IMR-90 (cell line): Measurements from ENCODE around the gene ANXA3. TPM values are rescaled to one million over a fixed set of nuclear protein-coding genes. Genes with fewer than 3 reads are reported as not detected.

Experiments used
- ATAC-seq: fragments of 200-7000 bp; cut with Tn5 transposase; 2 replicates; pipeline ENCODE4 v1.9.1; 2020; ENCODE audit warnings: low read depth, mild to moderate bottlenecking, moderate library complexity
- BruUV-seq: library from RNA; stranded (reverse); fragments of 400-500 nt; replicated peaks from 2 replicates; lab custom pipeline; 2021; lab: Mats Ljungman, UMichigan
- CTCF ChIA-PET: fragments of 300-600 bp; formaldehyde crosslinking; extraction: SDS; loops from one replicate; lab custom pipeline; 2021; ENCODE audit warnings: antibody characterized with exemption; lab: Yijun Ruan, JAX
- POLR2A ChIA-PET: fragments of 300-600 bp; sonication (Branson Sonifier 250); formaldehyde crosslinking; loops from one replicate; lab custom pipeline; 2022; ENCODE audit warnings: antibody characterized with exemption; ENCODE audit not compliant: unreplicated experiment; lab: Charles Lee
- DNase-seq: peaks from one replicate; pipeline ENCODE4 v3.0.0; 2013
- H2AFZ ChIP-seq: replicated peaks from 2 replicates; pipeline ENCODE3; 2013; ENCODE audit warnings: low read length, mild to moderate bottlenecking; ENCODE audit not compliant: poor library complexity
- H2AK5ac ChIP-seq: 2 replicates; pipeline ENCODE4 v1.6.1; 2013; ENCODE audit warnings: low read depth, low read length, inconsistent platforms
- H2AK9ac ChIP-seq: replicated peaks from 2 replicates; pipeline ENCODE3; 2013; ENCODE audit warnings: mild to moderate bottlenecking, low read depth, low read length, moderate library complexity; ENCODE audit not compliant: poor library complexity
- H2BK120ac ChIP-seq: 2 replicates; pipeline ENCODE4 v1.6.1; 2013; ENCODE audit warnings: low read depth, low read length, inconsistent platforms
- H2BK15ac ChIP-seq: 3 replicates; pipeline ENCODE4 v1.6.1; 2013; ENCODE audit warnings: low read depth, low read length, inconsistent platforms
- H2BK20ac ChIP-seq: 2 replicates; pipeline ENCODE4 v1.6.1; 2013; ENCODE audit warnings: low read depth, mild to moderate bottlenecking, inconsistent platforms, low read length, moderate library complexity
- H2BK5ac ChIP-seq: 2 replicates; pipeline ENCODE4 v1.6.1; 2013; ENCODE audit warnings: mild to moderate bottlenecking, low read depth, low read length, inconsistent platforms; ENCODE audit not compliant: poor library complexity, severe bottlenecking
- H3K14ac ChIP-seq: replicated peaks from 2 replicates; pipeline ENCODE4 v1.6.1; 2013; ENCODE audit warnings: low read depth, low read length, inconsistent platforms
- H3K18ac ChIP-seq: 2 replicates; pipeline ENCODE4 v1.6.1; 2013; ENCODE audit warnings: low read depth, low read length, control low read depth
- H3K23ac ChIP-seq: 2 replicates; pipeline ENCODE4 v1.6.1; 2013; ENCODE audit warnings: low read depth, low read length, inconsistent platforms
- H3K27ac ChIP-seq: 2 replicates; pipeline ENCODE4 v1.5.1; 2013; ENCODE audit warnings: mild to moderate bottlenecking, control low read depth, low read length; ENCODE audit not compliant: insufficient read depth
- H3K27me3 ChIP-seq: 2 replicates; pipeline ENCODE4 v1.6.1; 2013; ENCODE audit warnings: low read length; ENCODE audit not compliant: control insufficient read depth, insufficient read depth
- H3K36me3 ChIP-seq: 2 replicates; pipeline ENCODE4 v1.6.1; 2013; ENCODE audit warnings: low read length, mixed read lengths; ENCODE audit not compliant: control insufficient read depth, insufficient read depth
- H3K4ac ChIP-seq: 2 replicates; pipeline ENCODE4 v1.6.1; 2013; ENCODE audit warnings: low read depth, low read length, inconsistent platforms
- H3K4me1 ChIP-seq: 2 replicates; pipeline ENCODE4 v1.6.1; 2013; ENCODE audit warnings: low read length, mixed read lengths; ENCODE audit not compliant: control insufficient read depth, insufficient read depth
- H3K4me2 ChIP-seq: 2 replicates; pipeline ENCODE4 v1.6.1; 2013; ENCODE audit warnings: low read depth, mild to moderate bottlenecking, control low read depth, low read length, moderate library complexity
- H3K4me3 ChIP-seq: 2 replicates; pipeline ENCODE4 v1.5.1; 2013; ENCODE audit warnings: low read depth, mild to moderate bottlenecking, control low read depth, low read length, moderate library complexity; ENCODE audit not compliant: insufficient read depth
- H3K56ac ChIP-seq: 2 replicates; pipeline ENCODE4 v1.6.1; 2013; ENCODE audit warnings: low read length, inconsistent platforms; ENCODE audit not compliant: insufficient read depth; ENCODE audit errors: extremely low read depth
- H3K79me1 ChIP-seq, 2 experiments: 2 replicates each; pipeline ENCODE4 v1.6.1; 2013; ENCODE audit warnings: low read length in 2 of 2, inconsistent platforms in 1 of 2, low read depth in 1 of 2
- H3K9ac ChIP-seq: 2 replicates; pipeline ENCODE4 v1.6.1; 2013; ENCODE audit warnings: low read depth, low read length, control low read depth
- H3K9me1 ChIP-seq: 2 replicates; pipeline ENCODE4 v1.6.1; 2013; ENCODE audit warnings: low read length, inconsistent platforms; ENCODE audit not compliant: insufficient read depth
- H3K9me3 ChIP-seq: 2 replicates; pipeline ENCODE4 v1.6.1; 2013; ENCODE audit warnings: low read length; ENCODE audit not compliant: control insufficient read depth, insufficient read depth
- H4K20me1 ChIP-seq: 2 replicates; pipeline ENCODE4 v1.6.1; 2013; ENCODE audit warnings: low read length, inconsistent platforms; ENCODE audit not compliant: insufficient read depth
- H4K5ac ChIP-seq: 2 replicates; pipeline ENCODE4 v1.6.1; 2013; ENCODE audit warnings: mild to moderate bottlenecking, low read depth, low read length, control low read depth
- H4K8ac ChIP-seq, 2 experiments: 2 replicates each; pipeline ENCODE4 v1.6.1; 2013; ENCODE audit warnings: low read depth in 2 of 2, low read length in 2 of 2, control low read depth in 1 of 2, inconsistent platforms in 1 of 2
- H4K91ac ChIP-seq: 2 replicates; pipeline ENCODE4 v1.6.1; 2013; ENCODE audit warnings: low read depth, low read length, inconsistent platforms; ENCODE audit not compliant: insufficient read depth
- BHLHE40 ChIP-seq: fragments of 150-350 bp; IDR thresholded peaks from 2 replicates; pipeline ENCODE4 v1.6.1; 2016; ENCODE audit warnings: mild to moderate bottlenecking, low read depth, low read length
- CEBPB ChIP-seq: IDR thresholded peaks from 2 replicates; pipeline ENCODE4 v1.6.1; 2012; ENCODE audit warnings: low read depth, low read length, improper control_type of control experiment
- CHD1 ChIP-seq: IDR thresholded peaks from 2 replicates; pipeline ENCODE4 v1.6.1; 2012; ENCODE audit warnings: low read depth, low read length, improper control_type of control experiment
- FOS ChIP-seq: fragments of 150-350 bp; IDR thresholded peaks from 2 replicates; pipeline ENCODE4 v1.6.1; 2016; ENCODE audit warnings: low read depth, low read length
- MAFK ChIP-seq: IDR thresholded peaks from 2 replicates; pipeline ENCODE4 v1.6.1; 2012; ENCODE audit warnings: low read depth, low read length, improper control_type of control experiment
- MAZ ChIP-seq: IDR thresholded peaks from 2 replicates; pipeline ENCODE4 v1.6.1; 2012; ENCODE audit warnings: low read depth, mild to moderate bottlenecking, low read length, improper control_type of control experiment, moderate library complexity, borderline replicate concordance
- MXI1 ChIP-seq: IDR thresholded peaks from 2 replicates; pipeline ENCODE4 v1.6.1; 2012; ENCODE audit warnings: low read depth, mild to moderate bottlenecking, low read length, moderate library complexity, borderline replicate concordance
- NFE2L2 ChIP-seq: fragments of 150-350 bp; IDR thresholded peaks from 2 replicates; pipeline ENCODE4 v1.6.1; 2016; ENCODE audit warnings: low read depth, mild to moderate bottlenecking, low read length
- POLR2A ChIP-seq: IDR thresholded peaks from 2 replicates; pipeline ENCODE4 v1.6.1; 2012; ENCODE audit warnings: mild to moderate bottlenecking, low read depth, low read length
- RAD21 ChIP-seq: IDR thresholded peaks from 2 replicates; pipeline ENCODE4 v1.6.1; 2012; ENCODE audit warnings: low read length, improper control_type of control experiment
- RCOR1 ChIP-seq: IDR thresholded peaks from 2 replicates; pipeline ENCODE4 v1.6.1; 2012; ENCODE audit warnings: mild to moderate bottlenecking, low read length, improper control_type of control experiment; ENCODE audit not compliant: insufficient replicate concordance
- RFX5 ChIP-seq: IDR thresholded peaks from 2 replicates; pipeline ENCODE4 v1.8.0; 2012; ENCODE audit warnings: low read depth, mild to moderate bottlenecking, low read length, moderate library complexity
- SMC3 ChIP-seq: fragments of 150-350 bp; IDR thresholded peaks from 2 replicates; pipeline ENCODE4 v1.6.1; 2016; ENCODE audit warnings: low read depth, mild to moderate bottlenecking, antibody characterized with exemption, low read length, moderate library complexity
- WGBS, 2 experiments: methylation state at CpG; one replicate each; pipeline versions ENCODE4 v1.1.5 to v1.1.7; 2013; ENCODE audit warnings: missing lambda C conversion rate in 2 of 2; ENCODE audit not compliant: insufficient read length in 1 of 2; ENCODE audit errors: extremely low coverage in 2 of 2; 5-methylcytosine and 5-hydroxymethylcytosine counted together
- dilution Hi-C: fragments of 300-500 bp; cut with HindIII; formaldehyde crosslinking; loops from one replicate; pipeline ENCODE4 v1.14.3; 2018; ENCODE audit warnings: low sequenced_read_pairs; ENCODE audit not compliant: unreplicated experiment
- in situ Hi-C: fragments of 300-500 bp; cut with MboI; formaldehyde crosslinking; loops from 3 replicates; pipeline ENCODE4 v1.14.3; 2019; ENCODE audit warnings: low sequenced_read_pairs, inconsistent platforms, mixed read lengths
- intact Hi-C: fragments of 100-400 bp; cut with micrococcal nuclease; formaldehyde crosslinking; loops from 2 replicates; pipeline ENCODE4 v1.10.0; 2022
- polyA plus RNA-seq, 3 experiments: library from polyadenylated mRNA; depleted of rRNA; stranded (reverse); fragments of >200 nt; gene quantifications; 2 replicates each; pipeline ENCODE4 v1.2.3, GENCODE V29; 2012; ENCODE audit warnings: low replicate concordance in 1 of 3
- total RNA-seq: library from RNA; depleted of rRNA; stranded (reverse); fragments of >200 nt; gene quantifications from 2 replicates; pipeline ENCODE4 v1.2.3, GENCODE V29; 2012
- TF ChIP-seq, protein P1 (sequence below): fragments of 150-350 bp; IDR thresholded peaks from 2 replicates; pipeline ENCODE4 v1.6.1; 2017; ENCODE audit warnings: mild to moderate bottlenecking, antibody characterized with exemption, low read length, low read depth
- TF ChIP-seq, protein P2 (sequence below): conservative IDR thresholded peaks from 2 replicates; pipeline ENCODE4 v1.5.1; 2012; ENCODE audit warnings: mild to moderate bottlenecking, low read depth, low read length, improper control_type of control experiment
- TF ChIP-seq, protein P3 (sequence below): fragments of 150-350 bp; IDR thresholded peaks from 2 replicates; pipeline ENCODE4 v1.6.1; 2016; ENCODE audit warnings: low read depth, mild to moderate bottlenecking, low read length, moderate library complexity, borderline replicate concordance

ANXA3 gene
- total and polyA plus RNA-seq, 2 of the 4 experiments (the other 2 are of a cell fraction) = 4.2 to 5.0 TPM

DNA sequence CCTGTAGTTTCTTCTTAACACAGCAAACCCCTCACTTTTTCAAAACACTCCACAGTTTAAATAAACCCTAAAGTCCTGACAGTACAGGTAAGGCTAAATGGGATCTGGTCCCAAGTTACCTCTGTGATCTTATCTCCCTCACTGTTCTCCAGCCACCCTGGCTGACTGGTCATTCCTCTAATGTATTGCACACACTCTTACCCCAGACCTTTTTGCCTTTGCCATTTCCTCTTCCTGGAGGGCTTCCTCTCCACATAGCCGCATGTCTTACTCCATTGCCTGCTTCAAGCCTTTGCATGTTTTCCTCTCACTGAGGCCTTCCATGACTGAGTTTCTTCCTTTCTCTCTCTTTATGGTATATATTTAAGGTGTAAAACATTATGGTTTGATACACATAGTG lies 19.5 kb upstream of the ANXA3 start:
- Histone ChIP-seq H3K27me3 (no peaks in the 10 kb centered on the region), H3K56ac (no peak overlapping the region), H3K4me3 (no peak overlapping the region), H2BK5ac (no peak overlapping the region), H3K27ac (no peak overlapping the region), H3K14ac (no peak overlapping the region), H4K8ac (no peak overlapping the region), H2AFZ (no peak overlapping the region), H3K36me3 (no peaks in the 10 kb centered on the region), H2AK5ac (no peak overlapping the region), H3K23ac (no peak overlapping the region), H3K18ac (no peak overlapping the region), H3K4me1 (peaks cover 10% of the 10 kb centered on the region), H4K91ac (no peak overlapping the region), H2BK15ac (0 out of 3 replicates have a peak overlapping the region, but pooled peaks have one; percentile 15), H3K4me2 (no peak overlapping the region), H3K9me3 (no peaks in the 10 kb centered on the region), H2BK120ac (no peak overlapping the region), H2BK20ac (no peak overlapping the region), H4K20me1 (no peaks in the 10 kb centered on the region), H2AK9ac (no peak overlapping the region), H3K9ac (no peak overlapping the region), H3K79me1 (0 out of 4 replicates have a peak, but pooled peaks cover 0 to 4% of the 10 kb centered on the region in 2 experiments), H4K5ac (no peak overlapping the region), H3K4ac (no peak overlapping the region), H3K9me1 (peaks cover 10% of the 10 kb centered on the region)
- ATAC-seq (no peak), DNase-seq (no peak)
- ChIA-PET CTCF (no interaction called here), POLR2A (no interaction called here)
- in situ Hi-C loops = no loop called here
- intact Hi-C loops = no loop called here
- BruUV-seq = no TSS peak
- WGBS, 2 experiments = no CpG with 5 or more reads among the region's 1 CpG
- dilution Hi-C loops = no loop called here
- no peak for TF ChIP-seq MXI1
- TF ChIP-seq SMC3 = no peak
- TF ChIP-seq CEBPB = no peak
- TF ChIP-seq NFE2L2 = no peak
- TF ChIP-seq, protein P1, sequence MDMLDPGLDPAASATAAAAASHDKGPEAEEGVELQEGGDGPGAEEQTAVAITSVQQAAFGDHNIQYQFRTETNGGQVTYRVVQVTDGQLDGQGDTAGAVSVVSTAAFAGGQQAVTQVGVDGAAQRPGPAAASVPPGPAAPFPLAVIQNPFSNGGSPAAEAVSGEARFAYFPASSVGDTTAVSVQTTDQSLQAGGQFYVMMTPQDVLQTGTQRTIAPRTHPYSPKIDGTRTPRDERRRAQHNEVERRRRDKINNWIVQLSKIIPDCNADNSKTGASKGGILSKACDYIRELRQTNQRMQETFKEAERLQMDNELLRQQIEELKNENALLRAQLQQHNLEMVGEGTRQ = no peak
- no peak for TF ChIP-seq RAD21
- no peak for TF ChIP-seq FOS
- TF ChIP-seq, protein P2, sequence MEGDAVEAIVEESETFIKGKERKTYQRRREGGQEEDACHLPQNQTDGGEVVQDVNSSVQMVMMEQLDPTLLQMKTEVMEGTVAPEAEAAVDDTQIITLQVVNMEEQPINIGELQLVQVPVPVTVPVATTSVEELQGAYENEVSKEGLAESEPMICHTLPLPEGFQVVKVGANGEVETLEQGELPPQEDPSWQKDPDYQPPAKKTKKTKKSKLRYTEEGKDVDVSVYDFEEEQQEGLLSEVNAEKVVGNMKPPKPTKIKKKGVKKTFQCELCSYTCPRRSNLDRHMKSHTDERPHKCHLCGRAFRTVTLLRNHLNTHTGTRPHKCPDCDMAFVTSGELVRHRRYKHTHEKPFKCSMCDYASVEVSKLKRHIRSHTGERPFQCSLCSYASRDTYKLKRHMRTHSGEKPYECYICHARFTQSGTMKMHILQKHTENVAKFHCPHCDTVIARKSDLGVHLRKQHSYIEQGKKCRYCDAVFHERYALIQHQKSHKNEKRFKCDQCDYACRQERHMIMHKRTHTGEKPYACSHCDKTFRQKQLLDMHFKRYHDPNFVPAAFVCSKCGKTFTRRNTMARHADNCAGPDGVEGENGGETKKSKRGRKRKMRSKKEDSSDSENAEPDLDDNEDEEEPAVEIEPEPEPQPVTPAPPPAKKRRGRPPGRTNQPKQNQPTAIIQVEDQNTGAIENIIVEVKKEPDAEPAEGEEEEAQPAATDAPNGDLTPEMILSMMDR = no peak
- TF ChIP-seq CHD1 = no peak
- TF ChIP-seq, protein P3, sequence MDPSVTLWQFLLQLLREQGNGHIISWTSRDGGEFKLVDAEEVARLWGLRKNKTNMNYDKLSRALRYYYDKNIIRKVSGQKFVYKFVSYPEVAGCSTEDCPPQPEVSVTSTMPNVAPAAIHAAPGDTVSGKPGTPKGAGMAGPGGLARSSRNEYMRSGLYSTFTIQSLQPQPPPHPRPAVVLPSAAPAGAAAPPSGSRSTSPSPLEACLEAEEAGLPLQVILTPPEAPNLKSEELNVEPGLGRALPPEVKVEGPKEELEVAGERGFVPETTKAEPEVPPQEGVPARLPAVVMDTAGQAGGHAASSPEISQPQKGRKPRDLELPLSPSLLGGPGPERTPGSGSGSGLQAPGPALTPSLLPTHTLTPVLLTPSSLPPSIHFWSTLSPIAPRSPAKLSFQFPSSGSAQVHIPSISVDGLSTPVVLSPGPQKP = no peak
- TF ChIP-seq BHLHE40 = no peak
- no peak for TF ChIP-seq MAFK
- no peak for TF ChIP-seq MAZ
- no peak for TF ChIP-seq POLR2A
- TF ChIP-seq RFX5 = no peak
- TF ChIP-seq RCOR1 = no peak
